Stomach smooth muscle (tissue), 2 donors: ENCODE data around the gene MIGA1.

ENCODE experiments used
- H3K27ac ChIP-seq: one replicate; pipeline ENCODE4 v1.7.0; 2013; ENCODE audit warnings: mild to moderate bottlenecking, low read length, inconsistent platforms
- H3K27me3 ChIP-seq, 2 donors: one replicate each; pipeline ENCODE4 v1.7.0; 2013; ENCODE audit warnings: low read length in 2 of 2; ENCODE audit not compliant: insufficient read depth in 2 of 2, control insufficient read depth in 1 of 2
- H3K36me3 ChIP-seq, 2 donors: one replicate each; pipeline ENCODE4 v1.7.0; 2013; ENCODE audit warnings: low read length in 2 of 2; ENCODE audit not compliant: control insufficient read depth in 2 of 2, insufficient read depth in 2 of 2
- H3K4me1 ChIP-seq: one replicate; pipeline ENCODE4 v1.7.0; 2013; ENCODE audit warnings: low read length; ENCODE audit not compliant: control insufficient read depth, insufficient read depth
- H3K4me3 ChIP-seq, 2 donors: one replicate each; pipeline ENCODE4 v1.7.0; 2013; ENCODE audit warnings: low read length in 2 of 2
- H3K9ac ChIP-seq, 2 donors: one replicate each; pipeline ENCODE4 v1.7.0; 2013; ENCODE audit warnings: low read length in 2 of 2, mild to moderate bottlenecking in 1 of 2
- H3K9me3 ChIP-seq, 2 donors: one replicate each; pipeline ENCODE4 v1.7.0; 2013; ENCODE audit warnings: low read length in 2 of 2; ENCODE audit not compliant: control insufficient read depth in 2 of 2
- donor health status: healthy.
- donor health status: Pancreatic carcinoma.

The MIGA1 gene

DNA sequence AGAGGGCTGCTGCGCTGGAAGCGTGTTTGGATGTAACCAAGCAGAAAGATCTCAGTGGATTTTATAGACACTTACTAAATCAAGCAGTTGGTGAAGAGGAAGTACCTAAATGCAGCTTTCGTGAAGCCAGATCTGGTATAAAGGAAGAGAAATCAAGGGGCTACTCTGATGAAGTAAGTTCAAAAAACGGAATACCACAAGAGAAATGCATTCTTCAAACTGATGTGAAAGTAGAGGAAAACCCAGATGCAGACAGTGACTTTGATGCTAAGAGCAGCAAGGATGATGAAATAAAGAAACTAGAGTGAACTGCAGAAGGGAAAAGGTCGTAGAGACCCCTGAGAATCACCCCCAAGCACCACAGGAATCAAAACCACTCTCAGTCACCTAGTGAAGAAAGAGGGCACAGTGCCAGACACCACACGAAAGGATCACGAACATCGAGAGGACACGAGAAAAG is 68.2 kb downstream of the MIGA1 start:
- H3K36me3 ChIP-seq: peaks cover 3 to 5% of the 10 kb centered on the region in 2 donors
- no peaks in the 10 kb centered on the region for H3K27me3 ChIP-seq
- no peak overlapping the region for H3K9ac ChIP-seq
- H3K4me3 ChIP-seq: no peak overlapping the region
- H3K27ac ChIP-seq: no peak overlapping the region
- no peaks in the 10 kb centered on the region for H3K9me3 ChIP-seq
- H3K4me1 ChIP-seq: no peaks in the 10 kb centered on the region

DNA sequence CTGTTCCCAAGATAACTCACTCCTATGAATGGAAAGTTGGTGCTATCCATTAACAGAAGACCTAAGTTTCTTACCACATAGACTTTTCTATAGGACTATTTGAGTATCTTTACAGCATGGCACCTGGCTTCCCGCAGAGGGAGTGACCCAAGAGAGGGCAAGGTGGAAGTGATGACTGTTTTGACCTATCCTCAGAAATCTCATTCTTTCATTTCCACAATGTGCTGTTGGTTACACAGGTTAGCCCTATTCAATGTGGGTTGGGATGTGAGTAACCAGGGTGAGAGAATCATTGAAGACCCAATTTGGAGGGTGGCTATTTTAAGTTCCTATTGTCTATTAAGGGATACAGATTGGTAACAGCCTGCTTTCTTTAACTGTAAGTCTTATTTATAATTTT is 70.6 kb downstream of the MIGA1 start:
- Histone ChIP-seq H3K9ac (no peak overlapping the region), H3K36me3 (no peaks in the 10 kb centered on the region), H3K4me1 (no peaks in the 10 kb centered on the region), H3K27me3 (no peaks in the 10 kb centered on the region), H3K9me3 (no peaks in the 10 kb centered on the region), H3K27ac (no peak overlapping the region), H3K4me3 (no peak overlapping the region)

DNA sequence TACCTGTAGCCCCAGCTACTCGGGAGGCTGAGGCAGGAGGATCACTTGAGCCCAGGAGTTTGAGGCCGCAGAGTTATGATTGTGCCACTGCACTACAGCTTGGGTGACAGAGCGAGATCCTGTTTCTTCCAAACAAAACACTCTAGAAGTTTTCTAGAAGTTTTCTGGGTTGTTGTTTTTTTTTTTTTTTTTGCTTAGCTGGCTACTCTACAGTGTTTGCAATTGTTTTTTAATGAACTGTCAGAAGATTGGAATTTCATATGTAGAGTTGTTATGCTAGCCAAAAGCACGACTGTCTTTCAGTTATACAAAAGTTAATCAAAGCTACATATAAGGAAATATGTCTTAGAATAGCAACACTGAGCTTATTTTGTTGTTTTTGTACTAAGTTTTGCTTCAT is 78.1 kb downstream of the MIGA1 start:
- no peak overlapping the region for H3K4me3 ChIP-seq
- H3K4me1 ChIP-seq: no peaks in the 10 kb centered on the region
- H3K27me3 ChIP-seq: no peaks in the 10 kb centered on the region
- H3K9ac ChIP-seq: no peak overlapping the region
- no peaks in the 10 kb centered on the region for H3K36me3 ChIP-seq
- H3K27ac ChIP-seq: no peak overlapping the region
- no peaks in the 10 kb centered on the region for H3K9me3 ChIP-seq

DNA sequence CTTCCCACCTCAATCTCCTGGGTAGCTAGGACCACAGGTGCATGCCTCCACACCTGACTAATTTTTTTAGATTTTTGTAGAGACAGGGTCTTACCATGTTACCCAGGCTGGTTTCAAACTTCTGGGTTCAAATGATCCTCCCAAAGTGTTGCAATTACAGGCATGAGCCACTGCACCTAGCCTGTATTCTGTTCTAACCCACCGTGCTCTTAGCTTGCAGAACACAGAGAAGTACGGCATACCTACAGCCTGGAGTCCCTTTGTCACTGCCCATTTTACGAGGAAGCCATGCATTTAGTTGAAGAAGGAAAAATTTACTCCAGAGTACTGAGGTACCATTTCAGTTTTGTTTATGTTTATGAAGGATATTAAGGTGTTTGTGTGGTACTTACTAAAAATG is 79.3 kb downstream of the MIGA1 start:
- Histone ChIP-seq H3K9me3 (no peaks in the 10 kb centered on the region), H3K36me3 (no peaks in the 10 kb centered on the region), H3K27ac (no peak overlapping the region), H3K4me1 (no peaks in the 10 kb centered on the region), H3K9ac (no peak overlapping the region), H3K4me3 (no peak overlapping the region), H3K27me3 (no peaks in the 10 kb centered on the region)

- Histone ChIP-seq H3K4me1 (no peaks in the 10 kb centered on the region), H3K36me3 (no peaks in the 10 kb centered on the region), H3K9ac (no peak overlapping the region), H3K27me3 (no peaks in the 10 kb centered on the region), H3K9me3 (no peaks in the 10 kb centered on the region), H3K27ac (no peak overlapping the region), H3K4me3 (no peak overlapping the region)
These were observed 79.8 kb downstream of the MIGA1 start for GRCh38 chr1:77859248-77859647.

- H3K4me1 ChIP-seq: no peaks in the 10 kb centered on the region
- H3K36me3 ChIP-seq: peaks cover 7% of the 10 kb centered on the region in 2 donors
- no peaks in the 10 kb centered on the region for H3K27me3 ChIP-seq
These were observed 86.8 kb downstream of the MIGA1 start for GRCh38 chr1:77866296-77866695.

GRCh38 chr1:77872645-77873044 is 93.2 kb downstream of the MIGA1 start:
- Histone ChIP-seq H3K27ac (no peak overlapping the region), H3K27me3 (no peaks in the 10 kb centered on the region), H3K4me1 (no peaks in the 10 kb centered on the region), H3K36me3 (peaks cover 0 to 2% of the 10 kb centered on the region in 2 donors), H3K4me3 (no peak overlapping the region), H3K9ac (no peak overlapping the region), H3K9me3 (no peaks in the 10 kb centered on the region)

More at GRCh38 chr1:77866296-77866695, 86.8 kb downstream of the MIGA1 start:
- no peaks in the 10 kb centered on the region for H3K9me3 ChIP-seq
- H3K4me3 ChIP-seq: no peak overlapping the region
- H3K9ac ChIP-seq: no peak overlapping the region
- no peak overlapping the region for H3K27ac ChIP-seq

- no peaks in the 10 kb centered on the region for H3K27me3 ChIP-seq
These were observed 94.0 kb downstream of the MIGA1 start for GRCh38 chr1:77873461-77873860.

DNA sequence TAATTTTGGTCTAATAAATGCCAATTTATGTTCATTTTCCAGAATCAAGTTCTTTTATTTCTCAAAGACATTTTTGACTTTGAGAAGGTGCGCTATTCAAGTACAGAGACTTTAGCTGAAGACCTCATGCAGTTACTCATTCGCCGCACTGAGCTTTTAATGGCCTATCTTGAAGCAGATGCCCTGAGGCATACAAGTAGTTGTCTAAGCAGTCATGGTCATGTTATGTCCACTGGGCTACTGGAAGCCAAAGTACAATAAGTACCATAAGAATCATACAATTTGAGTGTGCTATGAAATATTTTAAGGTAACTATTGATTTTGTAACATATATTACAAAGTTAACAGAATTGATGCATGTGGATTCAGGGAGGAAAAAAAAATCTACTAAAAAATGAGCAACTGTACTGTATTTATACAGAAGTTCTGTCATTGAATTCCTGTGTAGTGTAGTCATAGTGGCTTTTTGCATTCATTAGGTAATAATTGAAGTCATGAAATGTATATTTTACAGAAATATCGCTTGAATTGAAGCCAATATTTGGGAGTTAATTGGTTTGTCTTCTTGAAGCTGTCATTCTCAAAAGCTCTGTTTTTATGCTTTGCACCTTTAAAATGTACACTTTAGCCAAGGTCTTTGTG is 95.5 kb downstream of the MIGA1 start:
- no peaks in the 10 kb centered on the region for H3K36me3 ChIP-seq
- H3K4me1 ChIP-seq: no peaks in the 10 kb centered on the region
- H3K9ac ChIP-seq: no peak overlapping the region
- no peaks in the 10 kb centered on the region for H3K9me3 ChIP-seq
- H3K4me3 ChIP-seq: no peak overlapping the region
- no peak overlapping the region for H3K27ac ChIP-seq
- no peaks in the 10 kb centered on the region for H3K27me3 ChIP-seq

More at GRCh38 chr1:77873461-77873860, 94.0 kb downstream of the MIGA1 start:
- Histone ChIP-seq H3K36me3 (no peaks in the 10 kb centered on the region), H3K4me1 (no peaks in the 10 kb centered on the region), H3K9me3 (no peaks in the 10 kb centered on the region), H3K27ac (no peak overlapping the region), H3K4me3 (no peak overlapping the region), H3K9ac (no peak overlapping the region)

GRCh38 chr1:77876884-77877283 is 97.4 kb downstream of the MIGA1 start:
- H3K27me3 ChIP-seq: no peaks in the 10 kb centered on the region
- no peak overlapping the region for H3K9ac ChIP-seq
- H3K4me1 ChIP-seq: no peaks in the 10 kb centered on the region
- H3K36me3 ChIP-seq: no peaks in the 10 kb centered on the region
- H3K9me3 ChIP-seq: no peaks in the 10 kb centered on the region
- H3K27ac ChIP-seq: no peak overlapping the region
- no peak overlapping the region for H3K4me3 ChIP-seq

DNA sequence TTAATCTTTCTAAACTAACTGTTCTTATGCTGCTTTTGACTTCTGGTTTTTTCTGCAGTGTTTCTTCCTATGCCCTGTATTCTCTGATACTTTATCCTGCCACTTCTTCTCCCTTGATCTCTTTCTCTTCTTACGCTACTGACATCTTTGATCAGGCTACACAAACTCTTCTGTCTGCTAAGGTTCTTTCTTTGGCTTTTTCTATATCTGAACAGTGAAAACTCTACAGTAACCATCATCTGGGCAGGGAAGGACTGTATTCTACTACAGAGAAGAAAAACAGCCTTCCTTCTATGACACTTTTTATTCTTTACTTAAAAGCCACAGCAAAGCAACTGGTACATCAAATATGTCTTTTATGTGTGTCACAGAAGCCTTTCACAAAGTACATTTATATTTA is 101.6 kb downstream of the MIGA1 start:
- no peaks in the 10 kb centered on the region for H3K4me1 ChIP-seq
- no peaks in the 10 kb centered on the region for H3K27me3 ChIP-seq
- H3K9me3 ChIP-seq: no peaks in the 10 kb centered on the region
- H3K9ac ChIP-seq: no peak overlapping the region
- no peak overlapping the region for H3K27ac ChIP-seq
- H3K36me3 ChIP-seq: no peaks in the 10 kb centered on the region
- no peak overlapping the region for H3K4me3 ChIP-seq
